B cell (primary cell): Measurements from ENCODE around the gene SDR9C7. TPM values are rescaled to one million over a fixed set of nuclear protein-coding genes. Genes with fewer than 3 reads are reported as not detected.

ENCODE experiments used
- ATAC-seq: fragments of 200-7000 bp; cut with Tn5 transposase; one replicate; pipeline ENCODE4 v1.10.0; 2021; ENCODE audit warnings: low read depth, mild to moderate bottlenecking, moderate number of reproducible peaks, moderate library complexity
- CTCF ChIA-PET: fragments of 350-600 bp; sonication (Branson Sonifier 250); formaldehyde crosslinking; loops from one replicate; lab custom pipeline; 2021; ENCODE audit warnings: antibody characterized with exemption, inconsistent platforms; lab: Charles Lee
- POLR2A ChIA-PET: fragments of 350-600 bp; sonication (Branson Sonifier 250); formaldehyde crosslinking; loops from one replicate; lab custom pipeline; 2021; ENCODE audit warnings: antibody characterized with exemption; lab: Charles Lee
- DNase-seq: peaks from one replicate; pipeline ENCODE4 v3.0.0; 2013
- H2AFZ ChIP-seq: 2 replicates; pipeline ENCODE4 v1.6.1; 2012; ENCODE audit warnings: mild to moderate bottlenecking, low read depth, low read length; ENCODE audit not compliant: insufficient read depth, poor library complexity, severe bottlenecking
- H3K27ac ChIP-seq, 2 donors: 1 replicate in 1 of 2; 2 replicates in 1 of 2; pipeline ENCODE4 v1.5.1; 2012 to 2013; ENCODE audit warnings: low read length in 2 of 2, mild to moderate bottlenecking in 2 of 2, moderate library complexity in 1 of 2
- H3K27me3 ChIP-seq, 4 experiments: fragments of 200-600 bp in 1 of 4; sonication (generic) in 1 of 4; replicated peaks in 1 of 4; 1 replicate in 2 of 4; 2 replicates in 2 of 4; pipeline versions ENCODE4 v1.6.1 to v1.7.0; 2013 to 2016; ENCODE audit warnings: low read length in 3 of 4, mild to moderate bottlenecking in 2 of 4, mixed read lengths in 1 of 4, moderate library complexity in 1 of 4; ENCODE audit not compliant: insufficient read depth in 4 of 4, control insufficient read depth in 3 of 4; ENCODE audit errors: control extremely low read depth in 1 of 4
- H3K36me3 ChIP-seq, 2 experiments: replicated peaks in 1 of 2; 1 replicate in 1 of 2; 2 replicates in 1 of 2; pipeline versions ENCODE4 v1.6.1 to v1.7.1; 2013; ENCODE audit warnings: low read length in 1 of 2; ENCODE audit not compliant: insufficient read depth in 2 of 2, control insufficient read depth in 1 of 2; ENCODE audit errors: control extremely low read depth in 1 of 2, extremely low read depth in 1 of 2
- H3K4me1 ChIP-seq, 2 donors: fragments of 200-600 bp in 1 of 2; sonication (generic) in 1 of 2; 1 replicate in 1 of 2; 2 replicates in 1 of 2; pipeline versions ENCODE4 v1.5.1 to v1.6.1; 2013 to 2017; ENCODE audit warnings: low read length in 2 of 2; ENCODE audit not compliant: control insufficient read depth in 2 of 2, insufficient read depth in 2 of 2
- H3K4me2 ChIP-seq: replicated peaks from 2 replicates; pipeline ENCODE3; 2012; ENCODE audit warnings: mild to moderate bottlenecking, low read depth, low read length; ENCODE audit not compliant: poor library complexity, severe bottlenecking
- H3K4me3 ChIP-seq, 5 experiments: fragments of 200-600 bp in 1 of 5; sonication (generic) in 1 of 5; 1 replicate in 3 of 5; 2 replicates in 2 of 5; pipeline versions ENCODE4 v1.5.1 to v1.7.0; 2011 to 2016; ENCODE audit warnings: low read length in 4 of 5, mild to moderate bottlenecking in 4 of 5, low read depth in 2 of 5, control low read depth in 1 of 5, moderate library complexity in 1 of 5; ENCODE audit not compliant: insufficient read depth in 1 of 5; ENCODE audit errors: control extremely low read depth in 1 of 5, extremely low read depth in 1 of 5
- H3K79me2 ChIP-seq: fragments of 200-600 bp; sonication (generic); one replicate; pipeline ENCODE4 v1.6.0; 2016; ENCODE audit warnings: low read length; ENCODE audit not compliant: control insufficient read depth, insufficient read depth
- H3K9ac ChIP-seq: fragments of 200-600 bp; sonication (generic); 2 replicates; pipeline ENCODE4 v1.6.1; 2017; ENCODE audit warnings: mild to moderate bottlenecking, low read length, moderate library complexity
- H3K9me3 ChIP-seq, 3 donors: one replicate each; pipeline versions ENCODE4 v1.6.1 to v1.7.1; 2013; ENCODE audit warnings: low read length in 2 of 3; ENCODE audit not compliant: control insufficient read depth in 2 of 3, insufficient read depth in 1 of 3; ENCODE audit errors: control extremely low read depth in 1 of 3
- H4K20me1 ChIP-seq: 2 replicates; pipeline ENCODE4 v1.6.0; 2012; ENCODE audit warnings: mild to moderate bottlenecking, low read length; ENCODE audit not compliant: insufficient read depth, control insufficient read depth, poor library complexity, severe bottlenecking
- H3K27ac Mint-ChIP-seq: one replicate; pipeline ENCODE4 v1.8.0; 2021; ENCODE audit warnings: mixed read lengths
- H3K27me3 Mint-ChIP-seq: one replicate; pipeline ENCODE4 v1.8.0; 2021; ENCODE audit warnings: mixed read lengths
- H3K4me1 Mint-ChIP-seq: one replicate; pipeline ENCODE4 v1.8.0; 2021; ENCODE audit warnings: mixed read lengths
- H3K4me3 Mint-ChIP-seq: one replicate; pipeline ENCODE4 v1.8.0; 2021; ENCODE audit warnings: mixed read lengths
- H3K9me3 Mint-ChIP-seq: one replicate; pipeline ENCODE4 v1.8.0; 2022; ENCODE audit warnings: mixed read lengths; ENCODE audit not compliant: insufficient read depth
- CTCF ChIP-seq: fragments of 200-600 bp; IDR thresholded peaks from one replicate; pipeline ENCODE4 v1.8.0; 2022; ENCODE audit warnings: antibody characterized with exemption, mild to moderate bottlenecking
- EZH2 ChIP-seq: IDR thresholded peaks from 2 replicates; pipeline ENCODE4 v1.6.1; 2012; ENCODE audit warnings: borderline replicate concordance, low read depth, mild to moderate bottlenecking, moderate library complexity, low read length; ENCODE audit not compliant: insufficient read depth, poor library complexity, severe bottlenecking
- WGBS: methylation state at CpG from one replicate; pipeline ENCODE4 v1.1.5; 2013; ENCODE audit warnings: missing lambda C conversion rate; ENCODE audit not compliant: insufficient coverage; 5-methylcytosine and 5-hydroxymethylcytosine counted together
- intact Hi-C: fragments of 100-400 bp; cut with micrococcal nuclease; formaldehyde crosslinking; loops from one replicate; pipeline ENCODE4 v1.10.0; 2022
- polyA plus RNA-seq: library from polyadenylated mRNA; depleted of rRNA; stranded (reverse); fragments of >200 nt; gene quantifications from 2 replicates; pipeline ENCODE4 v1.2.3, GENCODE V29; 2012
- total RNA-seq, 2 donors: library from RNA; stranded (reverse); fragments of 120-200 nt in 1 of 2; gene quantifications; 1 replicate in 1 of 2; 2 replicates in 1 of 2; pipeline versions ENCODE4 v1.2.3 to v1.2.4, GENCODE V29; 2013 to 2022

Gene SDR9C7
- total and polyA plus RNA-seq, 2 donors (not counting 1 experiment from before 2014, with no cell fraction given), result not detected

GRCh38 chr12:56951582-56952339, 17.6 kb upstream of the SDR9C7 start:
- intact Hi-C loops, result no loop called here
- TF ChIP-seq EZH2, result no peak
- TF ChIP-seq CTCF, result no peak
- no peak overlapping the region for H3K27ac Mint-ChIP-seq
- H3K27me3 ChIP-seq, result peaks cover 0 to 8% (median 0%) of the 10 kb centered on the region in 4 experiments
- H3K27ac ChIP-seq, result no peak overlapping the region
- no peaks in the 10 kb centered on the region for H4K20me1 ChIP-seq
- no peaks in the 10 kb centered on the region for H3K9me3 Mint-ChIP-seq
- ATAC-seq (no peak), DNase-seq (no peak)
- no peak overlapping the region for H3K4me3 Mint-ChIP-seq
- CTCF ChIA-PET, result no interaction called here
- H3K4me1 ChIP-seq, result no peaks in the 10 kb centered on the region
- H3K4me2 ChIP-seq, result no peak overlapping the region
- H3K4me3 ChIP-seq, result no peak overlapping the region
- H3K9ac ChIP-seq, result no peak overlapping the region
- POLR2A ChIA-PET, result no interaction called here
- H3K36me3 ChIP-seq, result no peaks in the 10 kb centered on the region
- peaks cover 10% of the 10 kb centered on the region for H3K27me3 Mint-ChIP-seq
- H3K79me2 ChIP-seq, result no peaks in the 10 kb centered on the region
- H3K4me1 Mint-ChIP-seq, result no peaks in the 10 kb centered on the region
- WGBS, result 88% methylated on average over 5 of the region's 11 CpGs
- no peaks in the 10 kb centered on the region for H3K9me3 ChIP-seq
- no peak overlapping the region for H2AFZ ChIP-seq

- TF ChIP-seq CTCF (no peak), EZH2 (no peak)
- ChIA-PET CTCF (no interaction called here), POLR2A (no interaction called here)
- Histone ChIP-seq H3K36me3 (no peaks in the 10 kb centered on the region), H3K27me3 (peaks cover 0 to 8% (median 0%) of the 10 kb centered on the region in 4 experiments), H3K9ac (no peak overlapping the region), H3K27ac (no peak overlapping the region), H3K4me2 (no peak overlapping the region), H3K79me2 (no peaks in the 10 kb centered on the region), H3K4me3 (no peak overlapping the region), H3K4me1 (no peaks in the 10 kb centered on the region), H4K20me1 (no peaks in the 10 kb centered on the region), H3K9me3 (peaks cover 0 to 3% (median 0%) of the 10 kb centered on the region in 3 donors), H2AFZ (no peak overlapping the region)
- Mint-ChIP-seq H3K4me3 (no peak overlapping the region), H3K4me1 (no peaks in the 10 kb centered on the region), H3K9me3 (peaks cover 6% of the 10 kb centered on the region), H3K27ac (no peak overlapping the region), H3K27me3 (peaks cover 26% of the 10 kb centered on the region)
- DNase-seq (no peak), ATAC-seq (no peak)
- intact Hi-C loops, result no loop called here
- 94% methylated on average over 2 of the region's 2 CpGs for WGBS
Observed at GRCh38 chr12:56948881-56949280, 14.7 kb upstream of the SDR9C7 start.
